Type B pancreatic cell (in vitro differentiated cells): ENCODE results near the gene COL11A1. TPM values are rescaled to one million over a fixed set of nuclear protein-coding genes. Genes with fewer than 3 reads are reported as not detected.
"Not testable (repeated sequence)": the region's sequence is repeated elsewhere in the genome, so short reads cannot be mapped to it uniquely, and the experiment has no call there.

ENCODE experiments used
- DNase-seq: peaks from one replicate; pipeline ENCODE4 v3.0.0; 2021; ENCODE audit warnings: mixed read lengths; ENCODE audit not compliant: unreplicated experiment; ENCODE audit errors: extremely low spot score
- H3K27ac Mint-ChIP-seq: 2 replicates; pipeline ENCODE4 v1.8.0; 2021; ENCODE audit warnings: mild to moderate bottlenecking, mixed read lengths
- H3K27me3 Mint-ChIP-seq: 2 replicates; pipeline ENCODE4 v1.8.0; 2021; ENCODE audit warnings: mixed read lengths
- H3K36me3 Mint-ChIP-seq: 2 replicates; pipeline ENCODE4 v1.8.0; 2021; ENCODE audit warnings: mixed read lengths
- H3K4me1 Mint-ChIP-seq: one replicate; pipeline ENCODE4 v1.8.0; 2021; ENCODE audit warnings: mixed read lengths; ENCODE audit not compliant: unreplicated experiment
- H3K4me3 Mint-ChIP-seq: 2 replicates; pipeline ENCODE4 v1.8.0; 2021; ENCODE audit warnings: mild to moderate bottlenecking, mixed read lengths
- H3K9me3 Mint-ChIP-seq: 2 replicates; pipeline ENCODE4 v1.8.0; 2021; ENCODE audit warnings: mixed read lengths
- CTCF ChIP-seq: fragments of 200-600 bp; sonication (generic); conservative IDR thresholded peaks from 2 replicates; pipeline ENCODE4 v1.5.0; 2021; ENCODE audit warnings: antibody characterized with exemption, mild to moderate bottlenecking
- total RNA-seq: library from RNA; stranded (reverse); gene quantifications from 2 replicates; pipeline ENCODE4 v1.2.1, GENCODE V29; 2021; ENCODE audit warnings: low replicate concordance

Gene COL11A1
- total RNA-seq, 1 donor from 2014 or later: 58.3 TPM

GRCh38 chr1:103142461-103142860 lies 34.1 kb upstream of the COL11A1 start:
- no peak overlapping the region for H3K4me3 Mint-ChIP-seq
- no peak overlapping the region for H3K27ac Mint-ChIP-seq
- no peak for DNase-seq
- no peaks in the 10 kb centered on the region for H3K36me3 Mint-ChIP-seq
- H3K9me3 Mint-ChIP-seq: no peaks in the 10 kb centered on the region
- H3K4me1 Mint-ChIP-seq: no peaks in the 10 kb centered on the region
- TF ChIP-seq CTCF: no peak
- no peaks in the 10 kb centered on the region for H3K27me3 Mint-ChIP-seq

- Mint-ChIP-seq H3K4me3 (no peak overlapping the region), H3K27ac (no peak overlapping the region), H3K4me1 (no peaks in the 10 kb centered on the region), H3K36me3 (no peaks in the 10 kb centered on the region), H3K27me3 (no peaks in the 10 kb centered on the region), H3K9me3 (no peaks in the 10 kb centered on the region)
- no peak for DNase-seq
- TF ChIP-seq CTCF: no peak
Observed at GRCh38 chr1:103129796-103130195, 21.5 kb upstream of the COL11A1 start.

- no peak for TF ChIP-seq CTCF
- Mint-ChIP-seq H3K27me3 (no peaks in the 10 kb centered on the region), H3K27ac (no peak overlapping the region), H3K4me3 (no peak overlapping the region), H3K4me1 (no peaks in the 10 kb centered on the region), H3K36me3 (no peaks in the 10 kb centered on the region), H3K9me3 (no peaks in the 10 kb centered on the region)
- no peak for DNase-seq
Observed at GRCh38 chr1:103129255-103129654, 20.9 kb upstream of the COL11A1 start.

- not testable (repeated sequence) for H3K9me3 Mint-ChIP-seq, H3K27me3 Mint-ChIP-seq, H3K27ac Mint-ChIP-seq, DNase-seq, H3K36me3 Mint-ChIP-seq, H3K4me3 Mint-ChIP-seq, H3K4me1 Mint-ChIP-seq
Observed at GRCh38 chr1:103128256-103128655, 19.9 kb upstream of the COL11A1 start.

GRCh38 chr1:103125219-103125618 lies 16.9 kb upstream of the COL11A1 start:
- Mint-ChIP-seq H3K4me1 (no peaks in the 10 kb centered on the region), H3K27me3 (no peaks in the 10 kb centered on the region), H3K27ac (no peak overlapping the region), H3K9me3 (no peaks in the 10 kb centered on the region), H3K4me3 (no peak overlapping the region), H3K36me3 (no peaks in the 10 kb centered on the region)
- no peak for DNase-seq
- TF ChIP-seq CTCF: no peak

- no peak overlapping the region for H3K27ac Mint-ChIP-seq
- no peak for DNase-seq
- no peaks in the 10 kb centered on the region for H3K36me3 Mint-ChIP-seq
- H3K9me3 Mint-ChIP-seq: no peaks in the 10 kb centered on the region
- H3K4me1 Mint-ChIP-seq: no peaks in the 10 kb centered on the region
- no peak for TF ChIP-seq CTCF
- no peak overlapping the region for H3K4me3 Mint-ChIP-seq
- H3K27me3 Mint-ChIP-seq: no peaks in the 10 kb centered on the region
Observed at GRCh38 chr1:103122983-103123720, 14.8 kb upstream of the COL11A1 start.
